ENCODE results near the gene TIMP1.
A peak's percentile ranks its signal among the peaks of the same experiment; 100 is the strongest.
"Not testable (repeated sequence)": the region's sequence is repeated elsewhere in the genome, so short reads cannot be mapped to it uniquely, and the experiment has no call there.

The TIMP1 gene

GRCh38 chrX:47574076-47574546, 8.1 kb upstream of the TIMP1 start:
- no peak for DNase-seq

GRCh38 chrX:47574547-47575301, 7.5 kb upstream of the TIMP1 start:
- DNase-seq, result peak; percentile 36

GRCh38 chrX:47576021-47576898, 6.0 kb upstream of the TIMP1 start:
- DNase-seq, result no peak

- DNase-seq, result no peak
Measured at GRCh38 chrX:47577424-47577823, 4.8 kb upstream of the TIMP1 start.

GRCh38 chrX:47577901-47578300, 4.3 kb upstream of the TIMP1 start:
- DNase-seq, result no peak

GRCh38 chrX:47578692-47579091, 3.5 kb upstream of the TIMP1 start:
- no peak for DNase-seq

- DNase-seq, result no peak
Measured at GRCh38 chrX:47579537-47579936, 2.7 kb upstream of the TIMP1 start.

GRCh38 chrX:47583240-47583861, 1.1 kb downstream of the TIMP1 start:
- DNase-seq, result no peak

- DNase-seq, result no peak
Measured at GRCh38 chrX:47584714-47585113, 2.5 kb downstream of the TIMP1 start.

GRCh38 chrX:47585273-47585672, 3.0 kb downstream of the TIMP1 start:
- DNase-seq, result no peak

- no peak for DNase-seq
Measured at GRCh38 chrX:47586043-47586787, 4.0 kb downstream of the TIMP1 start.

GRCh38 chrX:47587091-47587891, 5.1 kb downstream of the TIMP1 start:
- DNase-seq, result no peak

GRCh38 chrX:47587906-47588735, 5.9 kb downstream of the TIMP1 start:
- no peak for DNase-seq

- DNase-seq, result no peak
Measured at GRCh38 chrX:47590984-47591383, 8.7 kb downstream of the TIMP1 start.

- DNase-seq, result no peak
Measured at GRCh38 chrX:47593522-47593921, 11.3 kb downstream of the TIMP1 start.

- no peak for DNase-seq
Measured at GRCh38 chrX:47595716-47596251, 13.5 kb downstream of the TIMP1 start.

GRCh38 chrX:47596256-47596655, 14.0 kb downstream of the TIMP1 start:
- DNase-seq, result no peak

- DNase-seq, result no peak
Measured at GRCh38 chrX:47597222-47597621, 15.0 kb downstream of the TIMP1 start.

GRCh38 chrX:47603125-47603524, 20.9 kb downstream of the TIMP1 start:
- DNase-seq, result not testable (repeated sequence)

GRCh38 chrX:47605024-47605423, 22.8 kb downstream of the TIMP1 start:
- no peak for DNase-seq

GRCh38 chrX:47607091-47607490, 24.9 kb downstream of the TIMP1 start:
- no peak for DNase-seq
